Activated T-cell treated with anti-CD3 and anti-CD28 coated beads, Interleukin-2, amount 50 U/mL, for 72 hours (primary cell): ENCODE data around the gene RNF19B. TPM values are rescaled to one million over a fixed set of nuclear protein-coding genes. Genes with fewer than 3 reads are reported as not detected.

ENCODE experiments used
- ATAC-seq, 2 donors: fragments of 150-1000 bp; cut with Tn5 transposase; replicated peaks in 1 of 2; 2 replicates each; pipeline ENCODE4 v1.10.0; 2021; ENCODE audit warnings: moderate library complexity in 2 of 2, mild to moderate bottlenecking in 1 of 2
- DNase-seq, 2 donors: peaks; one replicate each; pipeline ENCODE4 v3.0.0; 2021 to 2022; ENCODE audit warnings: mixed read lengths in 1 of 2
- H3K27ac Mint-ChIP-seq: one replicate; pipeline ENCODE4 v1.8.0; 2022; ENCODE audit warnings: mild to moderate bottlenecking, moderate library complexity, mixed read lengths
- H3K27me3 Mint-ChIP-seq: one replicate; pipeline ENCODE4 v1.8.0; 2022; ENCODE audit warnings: low read depth, mixed read lengths
- H3K36me3 Mint-ChIP-seq, 2 donors: one replicate each; pipeline ENCODE4 v1.8.0; 2022; ENCODE audit warnings: mixed read lengths in 2 of 2, mild to moderate bottlenecking in 1 of 2; ENCODE audit not compliant: insufficient read depth in 2 of 2
- H3K4me1 Mint-ChIP-seq: one replicate; pipeline ENCODE4 v1.8.0; 2022; ENCODE audit warnings: low read depth, mixed read lengths
- H3K4me3 Mint-ChIP-seq, 2 donors: one replicate each; pipeline ENCODE4 v1.8.0; 2022; ENCODE audit warnings: mild to moderate bottlenecking in 2 of 2, mixed read lengths in 2 of 2, moderate library complexity in 2 of 2
- H3K9me3 Mint-ChIP-seq, 2 donors: one replicate each; pipeline ENCODE4 v1.8.0; 2022; ENCODE audit warnings: mixed read lengths in 2 of 2
- total RNA-seq, 2 donors: library from RNA; stranded (reverse); gene quantifications; one replicate each; pipeline ENCODE4 v1.2.3, GENCODE V29; 2022

RNF19B gene
- total RNA-seq, 2 donors from 2014 or later: 99.9 to 148 TPM

DNA sequence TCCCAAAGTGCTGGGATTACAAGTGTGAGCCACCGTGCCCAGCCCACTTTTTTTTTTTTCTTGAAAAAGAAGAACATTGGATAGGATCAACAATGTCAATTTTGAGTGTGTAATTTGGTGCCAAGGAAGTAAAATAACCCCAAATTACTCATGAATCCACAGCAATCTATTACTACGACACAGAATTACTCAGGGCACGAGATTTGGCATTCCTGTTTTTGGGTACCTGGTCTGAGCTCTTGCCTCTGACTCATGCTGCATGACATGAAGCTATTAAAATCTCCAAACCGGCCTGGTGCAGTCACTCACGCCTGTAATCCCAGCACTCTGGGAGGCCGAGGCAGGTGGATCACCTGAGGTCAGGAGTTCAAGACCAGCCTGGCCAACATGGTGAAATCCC lies 10.4 kb downstream of the RNF19B start:
- no peak for DNase-seq
- Mint-ChIP-seq H3K9me3 (no peaks in the 10 kb centered on the region), H3K36me3 (peaks cover 11 to 21% of the 10 kb centered on the region in 2 donors), H3K4me3 (no peak overlapping the region), H3K27ac (no peak overlapping the region), H3K4me1 (peaks cover 62% of the 10 kb centered on the region), H3K27me3 (no peaks in the 10 kb centered on the region)
- ATAC-seq: no peak

- no peak for DNase-seq
- Mint-ChIP-seq H3K4me3 (peak overlapping the region in 1 of 2 donors; percentile 43), H3K9me3 (no peaks in the 10 kb centered on the region), H3K36me3 (peaks cover 9 to 25% of the 10 kb centered on the region in 2 donors), H3K27me3 (no peaks in the 10 kb centered on the region), H3K4me1 (peaks cover 61% of the 10 kb centered on the region), H3K27ac (peak overlapping the region; percentile 30)
- peak in 1 of 2 donors; percentile 55 for ATAC-seq
These were observed 11.1 kb downstream of the RNF19B start for GRCh38 chr1:32953495-32953894.

- DNase-seq: no peak
- Mint-ChIP-seq H3K27me3 (no peaks in the 10 kb centered on the region), H3K4me1 (peaks cover 28% of the 10 kb centered on the region), H3K27ac (no peak overlapping the region), H3K9me3 (no peaks in the 10 kb centered on the region), H3K4me3 (no peak overlapping the region), H3K36me3 (peaks cover 5 to 28% of the 10 kb centered on the region in 2 donors)
- ATAC-seq: no peak
These were observed 15.1 kb downstream of the RNF19B start for GRCh38 chr1:32949519-32949918.

DNA sequence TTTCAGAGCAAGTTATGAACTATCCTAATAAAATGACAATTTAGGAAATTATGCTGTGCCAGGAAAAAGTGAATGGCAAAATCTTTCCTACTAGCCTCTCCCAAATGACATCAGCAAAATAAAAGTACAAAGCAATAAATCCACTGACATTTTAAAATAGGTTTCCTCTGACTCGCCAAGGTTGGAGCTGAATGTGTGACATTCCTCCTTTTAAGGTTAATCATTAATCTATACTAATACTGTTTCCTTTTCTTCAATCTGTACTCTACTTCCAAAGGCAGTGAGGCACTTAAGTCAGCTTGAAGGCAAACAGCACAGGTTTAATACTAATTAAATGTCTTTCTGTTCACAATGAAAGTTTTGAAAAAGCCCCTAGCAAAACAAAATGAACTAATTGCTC lies 15.7 kb downstream of the RNF19B start:
- Mint-ChIP-seq H3K4me1 (peaks cover 28% of the 10 kb centered on the region), H3K27me3 (no peaks in the 10 kb centered on the region), H3K4me3 (no peak overlapping the region), H3K36me3 (peaks cover 7 to 35% of the 10 kb centered on the region in 2 donors), H3K27ac (no peak overlapping the region), H3K9me3 (no peaks in the 10 kb centered on the region)
- no peak for DNase-seq
- ATAC-seq: no peak

- H3K4me3 Mint-ChIP-seq: no peak overlapping the region
- no peaks in the 10 kb centered on the region for H3K9me3 Mint-ChIP-seq
- peaks cover 25% of the 10 kb centered on the region for H3K4me1 Mint-ChIP-seq
- DNase-seq: no peak
- H3K27me3 Mint-ChIP-seq: no peaks in the 10 kb centered on the region
- no peak for ATAC-seq
- peaks cover 8 to 39% of the 10 kb centered on the region in 2 donors for H3K36me3 Mint-ChIP-seq
- no peak overlapping the region for H3K27ac Mint-ChIP-seq
These were observed 16.3 kb downstream of the RNF19B start for GRCh38 chr1:32948390-32948722.

DNA sequence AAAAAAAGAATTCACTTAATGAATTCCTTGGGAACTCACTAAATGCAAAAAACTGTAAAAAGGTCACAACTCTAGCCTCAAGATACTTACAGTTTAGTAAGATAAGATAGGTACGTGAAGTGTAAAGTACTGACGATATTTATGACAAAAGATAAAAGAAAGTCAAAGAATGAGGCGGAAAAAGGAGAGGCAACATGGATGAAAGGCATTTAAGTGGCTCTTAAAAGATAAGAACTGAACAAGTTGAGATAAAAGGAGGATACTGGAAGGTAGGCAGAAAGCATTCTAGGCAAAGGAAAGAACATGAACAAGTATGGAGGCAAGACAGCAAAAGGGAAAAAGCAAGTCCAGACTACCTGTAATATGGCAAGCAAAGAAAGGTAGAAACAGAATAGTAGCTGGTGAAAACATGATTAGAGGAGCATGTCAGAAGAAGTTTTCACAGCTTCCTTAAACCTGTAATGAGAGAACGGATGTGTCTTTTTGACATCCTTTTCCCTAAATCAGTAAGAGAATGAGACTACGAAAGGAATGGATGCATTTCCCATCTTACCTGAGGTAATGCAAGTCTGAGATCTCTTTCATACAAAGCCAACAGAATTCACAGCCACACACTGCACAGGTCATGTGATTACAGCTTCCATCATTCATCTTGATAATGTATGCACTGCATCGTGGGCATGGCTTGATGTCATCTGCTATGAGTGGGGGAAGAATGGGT lies 16.8 kb downstream of the RNF19B start:
- Mint-ChIP-seq H3K27me3 (no peaks in the 10 kb centered on the region), H3K9me3 (no peaks in the 10 kb centered on the region), H3K27ac (no peak overlapping the region), H3K4me1 (peaks cover 21% of the 10 kb centered on the region), H3K36me3 (peaks cover 6 to 42% of the 10 kb centered on the region in 2 donors), H3K4me3 (no peak overlapping the region)
- ATAC-seq: no peak
- DNase-seq: no peak

- Mint-ChIP-seq H3K9me3 (no peaks in the 10 kb centered on the region), H3K27ac (no peak overlapping the region), H3K36me3 (peaks cover 9 to 50% of the 10 kb centered on the region in 2 donors)
These were observed 18.2 kb downstream of the RNF19B start for GRCh38 chr1:32946413-32946812.

DNA sequence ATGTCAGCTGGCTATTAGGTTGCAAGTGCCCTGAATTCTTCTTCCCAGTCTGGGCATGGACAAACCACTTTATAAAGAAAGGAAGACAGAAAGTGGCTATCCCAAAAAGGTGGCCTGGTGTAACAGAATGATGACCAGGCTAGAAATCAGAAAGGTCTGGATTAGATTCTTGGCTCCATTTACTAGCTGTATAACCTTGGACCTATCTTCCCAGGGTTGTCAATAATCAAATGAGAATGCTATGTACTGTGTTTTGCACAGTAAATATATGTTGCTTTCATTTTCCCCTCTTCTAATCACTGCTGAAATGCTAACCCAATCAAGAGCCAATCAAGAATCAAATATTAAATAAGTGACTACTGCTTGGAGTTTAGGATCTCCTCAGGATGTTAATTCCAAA lies 20.4 kb downstream of the RNF19B start:
- H3K9me3 Mint-ChIP-seq: no peaks in the 10 kb centered on the region
- no peak overlapping the region for H3K4me3 Mint-ChIP-seq
- no peak for ATAC-seq
- H3K27me3 Mint-ChIP-seq: no peaks in the 10 kb centered on the region
- no peak for DNase-seq
- peaks cover 14 to 57% of the 10 kb centered on the region in 2 donors for H3K36me3 Mint-ChIP-seq
- peaks cover 29% of the 10 kb centered on the region for H3K4me1 Mint-ChIP-seq
- H3K27ac Mint-ChIP-seq: peak overlapping the region; percentile 54

More at GRCh38 chr1:32946413-32946812, 18.2 kb downstream of the RNF19B start:
- H3K27me3 Mint-ChIP-seq: no peaks in the 10 kb centered on the region
- H3K4me1 Mint-ChIP-seq: peaks cover 21% of the 10 kb centered on the region
- H3K4me3 Mint-ChIP-seq: no peak overlapping the region
- DNase-seq (no peak), ATAC-seq (no peak)

DNA sequence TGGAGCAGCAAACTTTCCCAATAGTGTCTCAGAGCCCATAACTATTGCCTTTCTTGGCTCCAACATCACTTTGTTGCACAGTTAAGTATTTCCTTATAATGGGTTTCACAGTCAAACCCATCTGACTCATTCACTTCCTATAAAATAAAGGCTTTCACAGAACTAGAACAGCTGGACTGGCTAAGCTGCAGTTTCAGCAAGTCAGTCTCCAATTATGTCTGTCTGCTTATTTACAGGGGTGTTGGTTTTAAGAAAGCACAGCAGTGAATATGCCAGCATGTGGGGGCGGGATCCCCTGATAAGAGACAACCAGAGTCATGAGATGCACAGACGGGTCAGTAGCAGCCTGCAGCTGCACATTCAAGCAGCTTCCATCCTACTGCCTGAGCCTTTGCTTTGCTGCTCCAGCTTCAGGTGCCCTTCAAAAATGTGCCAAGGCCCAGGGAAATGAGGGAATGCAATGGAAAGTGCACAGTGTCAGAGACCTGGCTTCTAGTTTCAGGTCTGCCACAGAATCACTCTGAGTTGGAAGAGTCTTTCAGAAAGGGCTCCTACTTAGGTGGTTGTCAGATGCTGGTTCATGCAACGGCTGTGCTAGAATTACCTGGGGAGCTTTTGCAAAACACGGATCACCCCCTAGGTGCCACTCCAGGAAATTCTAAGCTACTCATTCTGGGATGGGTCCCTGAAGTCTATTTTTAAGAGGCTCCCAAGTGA lies 24.8 kb downstream of the RNF19B start:
- Mint-ChIP-seq H3K27ac (peak overlapping the region; percentile 86), H3K36me3 (peaks cover 19 to 64% of the 10 kb centered on the region in 2 donors), H3K27me3 (no peaks in the 10 kb centered on the region), H3K4me3 (peak overlapping the region in 1 of 2 donors; percentile 58), H3K4me1 (peaks cover 58% of the 10 kb centered on the region), H3K9me3 (no peaks in the 10 kb centered on the region)
- peak; percentile 59 to 74 for ATAC-seq
- peak in 1 of 2 donors; percentile 24 for DNase-seq

DNA sequence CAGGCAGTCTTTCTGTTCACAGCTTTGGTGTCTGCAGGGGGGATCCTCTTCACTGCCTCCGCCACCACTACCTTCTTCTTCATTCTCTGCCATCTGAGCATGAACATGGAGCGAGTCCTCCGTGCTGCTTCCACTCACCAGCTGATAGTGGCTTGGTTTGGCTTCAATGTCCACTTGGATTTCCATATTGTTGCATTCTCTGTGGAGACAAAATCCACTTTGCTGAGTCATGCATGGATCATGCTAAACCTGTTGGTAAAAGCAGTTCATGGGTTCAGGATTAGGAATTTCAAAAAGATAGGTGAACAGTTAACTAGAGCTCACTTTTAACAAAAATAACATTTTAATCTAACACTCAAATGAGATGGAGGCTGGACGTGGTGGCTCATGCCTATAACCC lies 27.5 kb downstream of the RNF19B start:
- H3K27ac Mint-ChIP-seq: peak overlapping the region; percentile 67
- no peaks in the 10 kb centered on the region for H3K9me3 Mint-ChIP-seq
- H3K27me3 Mint-ChIP-seq: no peaks in the 10 kb centered on the region
- peaks cover 14 to 39% of the 10 kb centered on the region in 2 donors for H3K36me3 Mint-ChIP-seq
- DNase-seq (no peak), ATAC-seq (no peak)
- peaks cover 53% of the 10 kb centered on the region for H3K4me1 Mint-ChIP-seq
- H3K4me3 Mint-ChIP-seq: no peak overlapping the region

- no peaks in the 10 kb centered on the region for H3K27me3 Mint-ChIP-seq
- no peak for ATAC-seq
- H3K4me3 Mint-ChIP-seq: no peak overlapping the region
- no peak overlapping the region for H3K27ac Mint-ChIP-seq
- peaks cover 38% of the 10 kb centered on the region for H3K4me1 Mint-ChIP-seq
- H3K9me3 Mint-ChIP-seq: no peaks in the 10 kb centered on the region
- no peak for DNase-seq
- peaks cover 8 to 32% of the 10 kb centered on the region in 2 donors for H3K36me3 Mint-ChIP-seq
These were observed 30.1 kb downstream of the RNF19B start for GRCh38 chr1:32934535-32934934.

DNA sequence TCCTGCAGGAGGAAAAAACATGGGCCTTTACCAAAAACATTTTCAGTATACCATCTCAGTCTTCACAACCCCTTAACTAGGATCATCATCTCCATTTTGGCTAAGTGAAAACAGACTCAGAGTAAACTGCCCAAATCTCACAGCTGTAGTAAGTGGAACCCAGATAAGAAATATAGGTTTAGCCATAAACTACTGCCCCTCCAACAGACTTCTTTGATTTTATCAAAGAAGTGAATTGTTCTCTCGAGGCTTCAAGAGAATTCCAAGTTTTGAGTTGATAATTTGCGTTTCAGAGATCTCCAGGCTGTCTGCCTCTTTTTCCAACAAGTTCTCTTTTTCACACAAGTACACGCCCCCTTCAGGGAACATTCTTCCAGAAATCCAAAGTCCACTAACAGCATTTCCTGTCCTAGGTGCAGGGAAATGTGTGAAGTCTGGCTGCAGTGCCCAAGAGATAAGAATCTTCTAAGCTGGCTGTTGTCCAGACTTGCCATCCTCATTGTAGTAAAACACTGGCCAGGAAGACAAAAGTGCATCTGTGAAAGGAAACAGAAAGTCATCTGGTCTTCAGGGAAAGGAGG lies 30.8 kb downstream of the RNF19B start:
- Mint-ChIP-seq H3K36me3 (peaks cover 8 to 28% of the 10 kb centered on the region in 2 donors), H3K27ac (peak overlapping the region; percentile 15), H3K4me3 (no peak overlapping the region), H3K4me1 (peaks cover 31% of the 10 kb centered on the region), H3K9me3 (no peaks in the 10 kb centered on the region), H3K27me3 (no peaks in the 10 kb centered on the region)
- DNase-seq: no peak
- ATAC-seq: no peak

- H3K27me3 Mint-ChIP-seq: peaks cover 5% of the 10 kb centered on the region
- ATAC-seq (no peak), DNase-seq (no peak)
- H3K4me3 Mint-ChIP-seq: no peak overlapping the region
- peaks cover 0 to 2% of the 10 kb centered on the region in 2 donors for H3K9me3 Mint-ChIP-seq
- H3K4me1 Mint-ChIP-seq: peaks cover 11% of the 10 kb centered on the region
- no peak overlapping the region for H3K27ac Mint-ChIP-seq
- H3K36me3 Mint-ChIP-seq: peaks cover 2 to 13% of the 10 kb centered on the region in 2 donors
These were observed 32.8 kb downstream of the RNF19B start for GRCh38 chr1:32931760-32932159.
